Measurements from ENCODE around the gene METTL25B. TPM values are rescaled to one million over a fixed set of nuclear protein-coding genes. Genes with fewer than 3 reads are reported as not detected.

METTL25B gene
- total and polyA plus RNA-seq, 5 experiments from 2014 or later, result 2.3 to 39.3 (median 6.7) TPM

DNA sequence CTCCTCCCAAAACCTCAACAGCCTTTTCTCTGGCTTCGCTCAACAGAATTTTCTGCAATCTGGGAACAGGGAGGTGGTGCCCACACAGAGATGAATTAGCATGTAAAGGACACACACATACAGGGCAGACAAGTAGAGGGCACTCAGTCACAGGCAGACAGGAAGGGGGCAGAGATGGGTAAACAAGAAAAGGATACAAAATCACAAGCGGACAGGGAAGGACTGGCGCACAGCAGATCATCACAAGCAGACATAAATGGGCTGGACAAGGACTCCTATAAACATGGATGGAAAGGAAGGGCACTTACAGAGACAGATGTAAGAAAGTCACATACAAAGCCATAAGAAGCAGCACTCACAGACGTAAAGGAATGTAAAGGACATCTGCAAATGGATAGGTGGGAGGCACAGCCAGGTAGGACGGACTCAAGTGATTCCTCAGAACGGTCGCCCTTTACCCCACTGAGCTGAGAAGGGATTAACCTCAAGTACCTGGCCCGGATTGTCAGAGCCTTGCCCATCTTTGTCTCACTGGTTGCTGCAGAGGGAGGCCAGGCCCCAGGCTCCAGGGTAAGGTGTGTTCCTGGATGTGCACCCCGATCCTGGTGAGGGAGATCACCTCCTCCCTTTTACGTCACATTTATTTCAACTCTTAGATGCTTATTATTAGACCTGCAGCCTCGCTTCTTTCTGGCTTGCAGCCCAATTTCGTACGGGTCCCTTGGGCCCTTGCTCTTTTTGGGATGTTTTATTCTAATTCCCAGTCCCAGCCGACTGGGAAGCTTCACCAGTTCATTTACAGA is 38.2 kb downstream of the METTL25B start:
- H3K36me3 Mint-ChIP-seq, result peaks cover 0 to 20% (median 5%) of the 10 kb centered on the region in 3 donors
- ATAC-seq (peak in 1 of 2 donors; percentile 4), DNase-seq (no peak)
- H3K27ac Mint-ChIP-seq, result no peak overlapping the region
- POLR2A ChIA-PET, result interaction anchor here (0.7 to 4.6 kb wide), 14 partner anchors 8 to 483 kb away, joined by 3 to 104 read pairs (median 4); partner anchors contain the start of genes CRABP2, HDGF, ISG20L2 and METTL25B
- peaks cover 25 to 37% (median 33%) of the 10 kb centered on the region in 4 donors for H3K4me1 Mint-ChIP-seq
- H3K4me3 Mint-ChIP-seq, result no peak overlapping the region
- H3K9me3 Mint-ChIP-seq, result no peaks in the 10 kb centered on the region
- no peaks in the 10 kb centered on the region for H3K27me3 Mint-ChIP-seq

DNA sequence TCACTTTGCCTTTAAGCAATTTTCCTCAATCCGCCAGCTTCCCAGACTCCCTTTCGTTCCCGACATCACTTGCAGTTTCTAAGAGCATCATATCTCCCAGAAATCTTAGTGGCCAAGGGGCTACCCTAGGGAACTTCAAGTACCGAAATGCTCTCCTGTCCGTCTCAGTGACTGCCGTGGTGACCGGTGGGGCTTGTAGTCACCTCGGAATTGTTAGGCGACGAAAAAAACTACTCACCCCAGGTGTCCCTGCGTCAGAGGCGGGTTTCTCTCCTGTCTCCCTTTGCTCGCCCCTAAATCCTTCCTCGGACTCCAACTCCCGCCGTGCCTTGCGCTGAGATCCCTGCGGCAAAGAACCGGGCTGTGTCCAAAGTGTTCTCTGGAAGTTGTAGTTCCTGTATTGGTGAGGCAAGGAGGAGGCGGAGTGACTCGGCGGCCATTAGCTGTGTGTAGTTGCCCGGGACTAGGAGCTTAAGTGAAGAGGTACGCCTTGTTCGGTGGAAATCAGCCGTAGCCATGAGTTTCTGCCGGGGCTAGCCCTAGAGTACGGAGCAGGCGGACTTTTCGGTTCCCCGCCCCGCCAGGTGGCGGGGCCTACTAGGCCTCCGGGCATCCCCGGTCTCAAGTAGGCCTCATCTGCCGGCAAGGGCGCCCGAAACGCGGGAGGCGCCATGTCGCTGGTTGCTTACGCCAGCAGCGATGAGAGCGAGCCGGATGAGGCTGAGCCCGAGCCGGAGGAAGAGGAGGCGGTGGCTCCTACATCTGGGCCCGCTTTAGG is 39.0 kb downstream of the METTL25B start, which contains the start of gene PRCC:
TSS of gene PRCC (plus strand) at position 435 of the 778 bp plus-strand sequence. CDS start at position 672, 237 bp downstream.
- Mint-ChIP-seq H3K9me3 (no peaks in the 10 kb centered on the region), H3K4me3 (no peak within 1 kb of the TSS), H3K27ac (peak within 1 kb of the TSS in 1 of 10 donors; percentile 71), H3K36me3 (peaks cover 0 to 23% (median 5%) of the 10 kb centered on the region in 3 donors), H3K27me3 (no peaks in the 10 kb centered on the region), H3K4me1 (peaks cover 25 to 40% (median 37%) of the 10 kb centered on the region in 4 donors)
- peak; percentile 92 to 93 for ATAC-seq
- DNase-seq, result peak; percentile 83 to 99 (median 98)
- POLR2A ChIA-PET, result interaction anchor here (0.7 to 4.6 kb wide), 14 partner anchors 9 to 484 kb away, joined by 3 to 104 read pairs (median 4); partner anchors contain the start of genes CRABP2, HDGF, ISG20L2 and METTL25B

DNA sequence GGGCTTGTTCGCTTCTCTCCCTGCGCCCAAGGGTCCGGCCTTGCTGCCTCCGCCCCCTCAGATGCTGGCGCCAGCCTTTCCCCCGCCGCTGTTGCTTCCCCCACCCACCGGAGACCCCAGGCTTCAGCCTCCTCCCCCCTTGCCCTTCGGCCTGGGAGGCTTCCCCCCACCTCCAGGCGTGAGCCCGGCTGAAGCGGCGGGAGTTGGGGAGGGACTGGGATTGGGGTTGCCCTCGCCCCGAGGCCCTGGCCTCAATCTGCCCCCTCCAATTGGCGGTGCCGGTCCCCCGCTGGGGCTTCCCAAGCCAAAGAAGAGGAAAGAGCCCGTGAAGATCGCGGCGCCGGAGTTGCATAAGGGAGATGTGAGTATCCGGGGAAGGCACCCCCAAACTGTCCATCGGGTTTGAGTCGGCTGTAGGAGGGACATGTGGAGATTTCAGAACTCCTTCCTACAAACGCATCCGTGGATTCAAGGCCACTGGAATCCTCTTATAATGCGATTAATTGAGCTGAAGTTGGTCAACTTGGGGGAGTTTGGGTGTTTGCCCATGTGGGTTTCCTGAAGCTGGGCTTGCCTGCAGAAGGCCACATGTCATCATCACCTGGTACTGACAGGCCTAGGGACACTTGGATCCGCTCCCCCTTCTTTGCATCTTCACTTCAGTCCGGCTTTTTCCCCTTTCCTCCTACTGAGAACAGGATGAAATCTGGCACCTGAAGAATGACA is 39.8 kb downstream of the METTL25B start:
- peak overlapping the region in 1 of 10 donors; percentile 71 for H3K27ac Mint-ChIP-seq
- no peaks in the 10 kb centered on the region for H3K27me3 Mint-ChIP-seq
- POLR2A ChIA-PET, result interaction anchor here (0.8 to 4.6 kb wide), 11 partner anchors 10 to 485 kb away, joined by 3 to 104 read pairs (median 4); partner anchors contain the start of genes CRABP2, HDGF, ISG20L2 and METTL25B
- H3K4me1 Mint-ChIP-seq, result peaks cover 29 to 48% (median 45%) of the 10 kb centered on the region in 4 donors
- H3K4me3 Mint-ChIP-seq, result no peak overlapping the region
- DNase-seq, result peak in 6 of 10 donors; percentile 20 to 38 (median 28)
- no peaks in the 10 kb centered on the region for H3K9me3 Mint-ChIP-seq
- ATAC-seq, result peak in 1 of 2 donors; percentile 10
- peaks cover 0 to 31% (median 5%) of the 10 kb centered on the region in 3 donors for H3K36me3 Mint-ChIP-seq

DNA sequence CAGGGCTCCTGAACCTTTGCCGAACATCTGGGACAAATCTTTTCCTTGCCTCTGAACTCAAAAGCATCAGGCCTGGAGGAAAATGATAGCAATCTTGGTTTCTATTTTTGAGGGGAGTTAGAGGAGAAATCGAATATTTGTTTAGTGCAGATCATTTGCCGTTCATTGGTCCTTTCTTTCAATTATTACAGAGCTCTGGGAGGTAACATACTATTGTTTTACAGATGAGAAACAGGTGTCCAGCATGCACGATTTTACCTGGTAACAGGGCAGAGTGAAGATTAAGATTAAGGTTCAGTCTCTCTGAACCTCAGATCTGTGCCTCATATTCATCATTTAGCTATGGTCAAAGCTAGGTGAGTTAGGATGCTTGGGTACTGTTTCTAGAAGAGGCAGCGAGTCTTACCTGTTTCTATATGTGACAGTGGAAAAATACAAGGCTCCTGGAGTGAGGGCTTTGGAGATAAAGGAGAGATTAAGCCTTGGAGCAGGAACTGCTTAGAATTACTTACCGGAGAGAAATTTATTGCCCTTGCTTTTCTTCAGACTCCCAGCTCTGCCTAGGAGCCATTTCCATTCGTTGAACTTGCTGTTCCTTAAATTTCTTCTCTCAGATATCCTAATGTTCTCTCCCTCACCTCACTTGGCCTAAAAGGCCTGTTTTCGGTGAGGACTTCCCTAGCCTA is 40.5 kb downstream of the METTL25B start:
- POLR2A ChIA-PET, result interaction anchor here (0.8 to 4.6 kb wide), 5 partner anchors 16 to 43 kb away, joined by 3 to 104 read pairs (median 35); partner anchors contain the start of genes HDGF, ISG20L2, METTL25B and MRPL24
- no peak overlapping the region for H3K4me3 Mint-ChIP-seq
- DNase-seq (no peak), ATAC-seq (no peak)
- H3K27me3 Mint-ChIP-seq, result no peaks in the 10 kb centered on the region
- peaks cover 0 to 37% (median 8%) of the 10 kb centered on the region in 3 donors for H3K36me3 Mint-ChIP-seq
- H3K27ac Mint-ChIP-seq, result peak overlapping the region in 2 of 10 donors; percentile 60 to 71
- H3K9me3 Mint-ChIP-seq, result no peaks in the 10 kb centered on the region
- H3K4me1 Mint-ChIP-seq, result peaks cover 34 to 55% (median 52%) of the 10 kb centered on the region in 4 donors

DNA sequence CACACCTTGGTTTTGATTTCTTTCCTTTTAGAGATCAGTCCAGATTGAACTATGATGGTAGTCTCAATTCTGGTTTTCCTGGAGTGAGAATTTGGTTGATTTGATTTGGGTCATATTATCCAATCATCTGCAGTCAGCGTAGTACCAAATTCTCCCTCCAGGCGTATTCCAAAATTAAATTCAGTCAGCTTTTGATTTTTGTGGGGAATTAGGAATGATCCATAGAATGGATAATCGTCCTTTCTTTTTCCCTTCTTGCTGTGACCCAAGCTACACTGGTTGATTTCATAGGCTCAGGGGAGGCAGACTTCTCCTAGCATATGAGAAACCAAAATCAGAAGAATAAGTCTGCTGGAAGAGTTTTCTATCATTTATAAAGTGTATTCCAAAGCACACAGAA is 44.0 kb downstream of the METTL25B start:
- Mint-ChIP-seq H3K27me3 (no peaks in the 10 kb centered on the region), H3K36me3 (peaks cover 0 to 44% (median 8%) of the 10 kb centered on the region in 3 donors), H3K9me3 (no peaks in the 10 kb centered on the region), H3K27ac (peak overlapping the region in 2 of 10 donors; percentile 28 to 72), H3K4me3 (no peak overlapping the region), H3K4me1 (peaks cover 32 to 72% (median 69%) of the 10 kb centered on the region in 4 donors)
- DNase-seq, result no peak
- POLR2A ChIA-PET, result interaction anchor here (0.5 to 0.8 kb wide), 3 partner anchors 44 to 389 kb away, joined by 3 read pairs; partner anchors contain the start of gene SH2D2A
- ATAC-seq, result no peak

DNA sequence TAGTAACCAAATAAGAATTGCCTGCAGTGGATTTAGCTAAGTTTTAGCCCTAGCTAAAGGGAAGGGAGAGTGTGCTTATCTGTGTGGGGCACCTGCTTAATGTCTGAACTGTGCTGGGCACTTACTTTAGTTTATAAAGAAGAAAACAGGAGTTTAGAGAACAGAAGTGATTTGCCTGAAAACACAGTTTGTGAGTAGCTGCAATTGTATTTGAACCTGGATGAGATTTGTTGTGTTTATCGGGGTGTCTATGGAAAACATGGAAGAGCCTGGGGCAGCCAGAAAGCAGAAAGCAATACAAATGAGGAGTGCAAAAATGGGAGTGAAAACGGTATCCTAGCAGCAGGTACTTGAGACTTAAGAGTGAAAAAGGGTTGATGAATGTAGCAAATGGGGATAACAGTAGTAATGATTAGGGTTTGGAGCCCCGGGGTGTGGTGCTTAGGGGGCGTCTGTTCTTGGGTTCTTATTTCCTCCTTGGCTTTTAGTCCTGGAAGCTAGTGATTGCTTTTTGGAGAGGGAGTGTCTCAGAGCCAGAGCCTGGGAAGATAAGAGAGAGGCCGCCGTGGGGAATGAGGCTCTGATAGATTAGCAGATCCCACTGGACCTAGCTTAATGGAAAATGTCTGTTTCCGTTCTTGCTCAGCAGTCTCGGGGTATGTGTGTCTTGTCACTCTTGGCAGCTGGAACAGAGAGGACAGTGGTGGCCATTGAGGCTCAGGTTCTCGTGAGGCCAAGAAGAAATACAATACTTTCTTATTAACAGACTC is 44.6 kb downstream of the METTL25B start:
- no peaks in the 10 kb centered on the region for H3K27me3 Mint-ChIP-seq
- POLR2A ChIA-PET, result interaction anchor here (0.8 kb wide), 1 partner anchor 44 kb away, joined by 3 read pairs; the partner anchor contains the start of gene SH2D2A
- peak overlapping the region in 1 of 10 donors; percentile 21 for H3K4me3 Mint-ChIP-seq
- peak overlapping the region in 4 of 10 donors; percentile 3 to 40 (median 34) for H3K27ac Mint-ChIP-seq
- H3K9me3 Mint-ChIP-seq, result no peaks in the 10 kb centered on the region
- ATAC-seq (no peak), DNase-seq (no peak)
- peaks cover 0 to 46% (median 8%) of the 10 kb centered on the region in 3 donors for H3K36me3 Mint-ChIP-seq
- H3K4me1 Mint-ChIP-seq, result peaks cover 37 to 79% (median 76%) of the 10 kb centered on the region in 4 donors

DNA sequence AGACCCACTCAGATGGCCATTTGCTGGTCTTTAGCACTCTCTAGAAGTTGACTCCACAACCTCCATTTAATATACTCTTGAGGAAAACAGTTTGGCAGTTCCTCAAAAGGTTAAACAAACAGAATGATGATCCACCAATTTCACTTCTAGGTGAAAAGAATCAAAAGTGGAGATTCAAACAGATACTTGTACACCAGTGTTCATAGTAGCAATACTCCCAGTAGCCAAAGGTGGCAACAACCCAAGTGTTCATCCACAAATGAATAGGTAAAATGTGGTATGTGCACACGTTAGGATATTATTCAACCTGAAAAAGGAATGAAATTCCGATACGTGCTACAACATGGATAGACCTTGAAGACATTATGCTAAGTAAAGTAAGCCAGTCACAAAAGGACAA is 45.3 kb downstream of the METTL25B start:
- H3K36me3 Mint-ChIP-seq, result peaks cover 0 to 51% (median 8%) of the 10 kb centered on the region in 3 donors
- H3K4me1 Mint-ChIP-seq, result peaks cover 37 to 78% (median 77%) of the 10 kb centered on the region in 4 donors
- ATAC-seq, result peak; percentile 36 to 40
- no peaks in the 10 kb centered on the region for H3K27me3 Mint-ChIP-seq
- H3K4me3 Mint-ChIP-seq, result peak overlapping the region in 1 of 10 donors; percentile 18
- H3K27ac Mint-ChIP-seq, result peak overlapping the region in 3 of 10 donors; percentile 10 to 39 (median 38)
- DNase-seq, result no peak
- H3K9me3 Mint-ChIP-seq, result no peaks in the 10 kb centered on the region
- POLR2A ChIA-PET, result no interaction called here

DNA sequence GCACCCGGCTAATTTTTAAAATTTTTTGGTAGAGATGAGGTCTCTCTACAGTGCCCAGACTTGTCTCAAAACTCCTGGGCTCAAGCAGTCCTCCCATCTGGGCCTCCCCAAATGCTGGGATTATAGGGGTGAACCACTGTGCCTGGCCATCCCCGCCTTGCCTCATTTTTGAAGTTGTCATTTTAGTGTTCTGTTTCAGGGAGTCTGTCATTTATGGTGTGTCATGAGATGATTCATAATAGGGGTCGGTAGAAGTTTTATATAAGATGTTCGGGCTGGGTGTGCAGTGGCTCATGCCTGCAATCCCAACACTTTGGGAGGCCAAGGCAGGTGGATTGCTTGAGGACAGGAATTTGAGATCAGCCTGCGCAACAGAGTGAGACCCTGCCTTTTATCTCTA is 47.5 kb downstream of the METTL25B start:
- POLR2A ChIA-PET, result interaction anchor here (0.7 kb wide), 1 partner anchor 1047 kb away, joined by 6 read pairs; no protein-coding TSS in a partner anchor
- Mint-ChIP-seq H3K4me1 (peaks cover 27 to 60% (median 58%) of the 10 kb centered on the region in 4 donors), H3K27me3 (no peaks in the 10 kb centered on the region), H3K9me3 (no peaks in the 10 kb centered on the region), H3K36me3 (peaks cover 0 to 43% (median 4%) of the 10 kb centered on the region in 3 donors), H3K27ac (peak overlapping the region in 6 of 10 donors; percentile 15 to 75 (median 44)), H3K4me3 (peak overlapping the region in 2 of 10 donors; percentile 1 to 31)
- no peak for DNase-seq
- no peak for ATAC-seq

DNA sequence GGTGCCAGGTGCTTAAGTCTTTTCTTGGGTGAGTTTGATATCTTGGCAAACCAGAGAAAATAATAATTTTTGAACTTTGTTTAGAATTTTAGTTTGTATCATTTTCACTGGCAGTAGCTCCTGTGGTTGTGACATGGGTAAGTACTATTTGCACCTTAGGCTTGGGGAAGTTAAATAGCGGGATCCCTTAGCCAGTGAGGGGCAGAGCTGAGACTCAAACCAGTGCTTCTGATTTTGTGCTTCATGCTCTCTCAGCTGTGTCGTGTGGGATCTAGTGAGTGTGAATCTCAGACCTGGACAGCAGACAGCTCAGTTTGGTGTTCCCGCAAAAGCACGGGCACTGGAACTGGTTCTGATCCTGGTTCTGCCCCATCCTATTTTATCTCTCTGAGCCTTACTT is 48.7 kb downstream of the METTL25B start:
- Mint-ChIP-seq H3K27me3 (no peaks in the 10 kb centered on the region), H3K4me1 (peaks cover 27 to 63% (median 55%) of the 10 kb centered on the region in 4 donors), H3K9me3 (no peaks in the 10 kb centered on the region), H3K36me3 (peaks cover 5 to 48% (median 5%) of the 10 kb centered on the region in 3 donors), H3K4me3 (peak overlapping the region in 1 of 10 donors; percentile 65), H3K27ac (peak overlapping the region in 9 of 10 donors; percentile 1 to 70 (median 14))
- POLR2A ChIA-PET, result no interaction called here
- DNase-seq (no peak), ATAC-seq (no peak)

DNA sequence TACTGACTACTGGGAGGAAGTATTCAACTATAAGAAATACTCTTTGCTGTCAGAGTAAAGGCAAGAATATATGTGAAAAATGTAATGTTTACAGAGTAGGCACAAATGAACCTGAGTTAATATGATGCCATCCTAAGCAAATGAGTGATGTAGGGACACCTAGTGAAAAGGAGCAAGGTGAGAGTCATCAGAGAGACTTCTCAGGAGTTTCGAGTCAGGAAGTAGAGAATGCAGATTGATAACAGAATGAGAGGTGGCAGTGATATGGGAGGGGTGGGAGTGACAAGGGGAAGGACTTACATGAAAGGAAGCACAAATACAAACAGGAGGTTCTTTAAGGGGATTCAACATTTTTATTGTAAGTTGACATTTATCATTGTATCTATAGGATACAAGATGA is 49.3 kb downstream of the METTL25B start:
- ATAC-seq (peak in 1 of 2 donors; percentile 35), DNase-seq (no peak)
- Mint-ChIP-seq H3K9me3 (no peaks in the 10 kb centered on the region), H3K4me1 (peaks cover 27 to 62% (median 50%) of the 10 kb centered on the region in 4 donors), H3K27me3 (no peaks in the 10 kb centered on the region), H3K36me3 (peaks cover 5 to 48% (median 9%) of the 10 kb centered on the region in 3 donors), H3K4me3 (peak overlapping the region in 5 of 10 donors; percentile 1 to 29 (median 16)), H3K27ac (peak overlapping the region; percentile 8 to 70 (median 52))
- POLR2A ChIA-PET, result no interaction called here

All from naive thymus-derived CD8-positive, alpha-beta T cell (primary cell).